WTC11 (cell line): ENCODE data around the gene HIF3A.

Experiments used
- CTCF ChIP-seq: fragments of 200-600 bp; IDR thresholded peaks from 2 replicates; pipeline ENCODE4 v1.8.0; 2022; ENCODE audit warnings: antibody characterized with exemption
- ZBTB43 ChIP-seq: sonication (generic); formaldehyde crosslinking; IDR thresholded peaks from 2 replicates; pipeline ENCODE4 v1.8.1; 2023; ENCODE audit warnings: mild to moderate bottlenecking, missing genetic modification reagents
- TF ChIP-seq, protein P1 (sequence below): sonication (generic); formaldehyde crosslinking; conservative IDR thresholded peaks from 2 replicates; pipeline ENCODE4 v1.8.1; 2023; ENCODE audit warnings: mild to moderate bottlenecking, low read depth, missing genetic modification reagents, moderate library complexity

GRCh38 chr19:46319613-46320012, 22.8 kb downstream of the HIF3A start:
- TF ChIP-seq CTCF = no peak
- no peak for TF ChIP-seq ZBTB43
- TF ChIP-seq, protein P1, sequence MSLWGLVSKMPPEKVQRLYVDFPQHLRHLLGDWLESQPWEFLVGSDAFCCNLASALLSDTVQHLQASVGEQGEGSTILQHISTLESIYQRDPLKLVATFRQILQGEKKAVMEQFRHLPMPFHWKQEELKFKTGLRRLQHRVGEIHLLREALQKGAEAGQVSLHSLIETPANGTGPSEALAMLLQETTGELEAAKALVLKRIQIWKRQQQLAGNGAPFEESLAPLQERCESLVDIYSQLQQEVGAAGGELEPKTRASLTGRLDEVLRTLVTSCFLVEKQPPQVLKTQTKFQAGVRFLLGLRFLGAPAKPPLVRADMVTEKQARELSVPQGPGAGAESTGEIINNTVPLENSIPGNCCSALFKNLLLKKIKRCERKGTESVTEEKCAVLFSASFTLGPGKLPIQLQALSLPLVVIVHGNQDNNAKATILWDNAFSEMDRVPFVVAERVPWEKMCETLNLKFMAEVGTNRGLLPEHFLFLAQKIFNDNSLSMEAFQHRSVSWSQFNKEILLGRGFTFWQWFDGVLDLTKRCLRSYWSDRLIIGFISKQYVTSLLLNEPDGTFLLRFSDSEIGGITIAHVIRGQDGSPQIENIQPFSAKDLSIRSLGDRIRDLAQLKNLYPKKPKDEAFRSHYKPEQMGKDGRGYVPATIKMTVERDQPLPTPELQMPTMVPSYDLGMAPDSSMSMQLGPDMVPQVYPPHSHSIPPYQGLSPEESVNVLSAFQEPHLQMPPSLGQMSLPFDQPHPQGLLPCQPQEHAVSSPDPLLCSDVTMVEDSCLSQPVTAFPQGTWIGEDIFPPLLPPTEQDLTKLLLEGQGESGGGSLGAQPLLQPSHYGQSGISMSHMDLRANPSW (CRISPR knock-in tag) = no peak
